ENCODE results near the gene ATG12.

DNA sequence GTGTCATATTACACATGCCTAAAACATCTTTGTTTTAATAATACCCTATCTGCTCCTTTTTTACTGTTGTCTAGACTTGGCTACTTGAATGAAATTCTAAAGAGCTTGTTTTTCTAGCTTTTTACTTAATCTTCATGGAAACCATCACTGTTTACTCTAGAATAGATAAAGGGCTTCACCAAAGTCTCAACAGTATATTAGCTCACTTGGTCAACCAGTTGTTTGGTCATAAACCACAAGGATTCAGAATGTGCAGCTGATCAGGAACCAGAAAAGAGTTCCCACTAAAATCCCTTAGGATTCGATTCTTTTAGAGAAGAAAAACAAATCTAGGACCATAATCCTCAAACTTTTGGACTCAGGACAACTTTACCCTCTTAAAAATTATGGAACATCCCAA, 62.9 kb downstream of the ATG12 start:
- TF ChIP-seq, protein P1, sequence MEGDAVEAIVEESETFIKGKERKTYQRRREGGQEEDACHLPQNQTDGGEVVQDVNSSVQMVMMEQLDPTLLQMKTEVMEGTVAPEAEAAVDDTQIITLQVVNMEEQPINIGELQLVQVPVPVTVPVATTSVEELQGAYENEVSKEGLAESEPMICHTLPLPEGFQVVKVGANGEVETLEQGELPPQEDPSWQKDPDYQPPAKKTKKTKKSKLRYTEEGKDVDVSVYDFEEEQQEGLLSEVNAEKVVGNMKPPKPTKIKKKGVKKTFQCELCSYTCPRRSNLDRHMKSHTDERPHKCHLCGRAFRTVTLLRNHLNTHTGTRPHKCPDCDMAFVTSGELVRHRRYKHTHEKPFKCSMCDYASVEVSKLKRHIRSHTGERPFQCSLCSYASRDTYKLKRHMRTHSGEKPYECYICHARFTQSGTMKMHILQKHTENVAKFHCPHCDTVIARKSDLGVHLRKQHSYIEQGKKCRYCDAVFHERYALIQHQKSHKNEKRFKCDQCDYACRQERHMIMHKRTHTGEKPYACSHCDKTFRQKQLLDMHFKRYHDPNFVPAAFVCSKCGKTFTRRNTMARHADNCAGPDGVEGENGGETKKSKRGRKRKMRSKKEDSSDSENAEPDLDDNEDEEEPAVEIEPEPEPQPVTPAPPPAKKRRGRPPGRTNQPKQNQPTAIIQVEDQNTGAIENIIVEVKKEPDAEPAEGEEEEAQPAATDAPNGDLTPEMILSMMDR (IDR thresholded peaks at IDR 0.05; ENCODE audit: low read depth, low read length), result no peak
- TF ChIP-seq EZH2phosphoT487 (IDR thresholded peaks at IDR 0.05; ENCODE audit: low read depth), result no peak

Data from OCI-LY3 (cell line).